Nephron progenitor cell (in vitro differentiated cells): Measurements from ENCODE around the gene STOM.

ENCODE experiments used
- DNase-seq: peaks from one replicate; pipeline ENCODE4 v3.0.0; 2021
- H3K27ac Mint-ChIP-seq: 2 replicates; pipeline ENCODE4 v1.8.0; 2021; ENCODE audit warnings: mild to moderate bottlenecking, moderate library complexity, mixed read lengths
- H3K27me3 Mint-ChIP-seq: 2 replicates; pipeline ENCODE4 v1.8.0; 2021; ENCODE audit warnings: mild to moderate bottlenecking, low read depth, mixed read lengths; ENCODE audit not compliant: poor library complexity
- H3K36me3 Mint-ChIP-seq: 2 replicates; pipeline ENCODE4 v1.8.0; 2021; ENCODE audit warnings: low read depth, mixed read lengths
- H3K4me1 Mint-ChIP-seq: 2 replicates; pipeline ENCODE4 v1.8.0; 2021; ENCODE audit warnings: mixed read lengths
- H3K4me3 Mint-ChIP-seq: 2 replicates; pipeline ENCODE4 v1.8.0; 2021; ENCODE audit warnings: mild to moderate bottlenecking, moderate library complexity, mixed read lengths
- H3K9me3 Mint-ChIP-seq: 2 replicates; pipeline ENCODE4 v1.8.0; 2021; ENCODE audit warnings: mild to moderate bottlenecking, moderate library complexity, mixed read lengths
- TF ChIP-seq, protein P1 (sequence below): fragments of 200-600 bp; sonication (generic); IDR thresholded peaks from 2 replicates; pipeline ENCODE4 v1.5.0; 2021; ENCODE audit warnings: antibody characterized with exemption

The STOM gene

DNA sequence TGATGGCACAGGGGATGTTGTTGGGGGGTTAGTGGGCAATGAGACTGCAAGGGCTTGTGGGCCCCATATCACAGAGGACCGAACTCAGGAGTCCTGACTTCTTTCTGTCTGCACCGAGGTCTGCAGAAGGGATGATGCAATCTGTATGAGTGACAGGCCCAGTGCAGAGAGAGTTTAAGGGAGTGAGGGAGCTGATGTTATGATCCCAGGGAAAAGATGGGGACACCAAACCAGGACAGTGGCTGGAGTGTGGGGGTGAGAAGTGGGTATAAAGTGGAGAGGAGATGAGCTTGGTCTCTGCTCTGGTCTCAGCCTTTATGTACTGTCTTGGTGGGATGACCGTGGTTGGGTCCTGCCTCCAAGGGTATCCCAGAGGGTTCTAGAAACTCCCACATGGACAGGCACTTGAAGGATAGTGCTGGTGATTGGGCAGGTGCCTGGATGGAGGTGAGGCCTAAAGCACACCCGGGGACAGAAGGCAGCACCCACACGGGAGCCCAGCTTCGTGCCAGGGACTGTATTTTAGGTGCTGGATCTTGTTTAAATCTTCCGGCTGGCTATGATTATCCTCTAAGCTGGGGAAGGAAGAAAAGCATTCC is 80.2 kb downstream of the STOM start:
- no peak for DNase-seq
- H3K36me3 Mint-ChIP-seq: no peaks in the 10 kb centered on the region
- no peak overlapping the region for H3K4me3 Mint-ChIP-seq
- H3K27me3 Mint-ChIP-seq: peaks cover 6% of the 10 kb centered on the region
- no peak overlapping the region for H3K27ac Mint-ChIP-seq
- peaks cover 57% of the 10 kb centered on the region for H3K4me1 Mint-ChIP-seq
- no peaks in the 10 kb centered on the region for H3K9me3 Mint-ChIP-seq
- TF ChIP-seq, protein P1, sequence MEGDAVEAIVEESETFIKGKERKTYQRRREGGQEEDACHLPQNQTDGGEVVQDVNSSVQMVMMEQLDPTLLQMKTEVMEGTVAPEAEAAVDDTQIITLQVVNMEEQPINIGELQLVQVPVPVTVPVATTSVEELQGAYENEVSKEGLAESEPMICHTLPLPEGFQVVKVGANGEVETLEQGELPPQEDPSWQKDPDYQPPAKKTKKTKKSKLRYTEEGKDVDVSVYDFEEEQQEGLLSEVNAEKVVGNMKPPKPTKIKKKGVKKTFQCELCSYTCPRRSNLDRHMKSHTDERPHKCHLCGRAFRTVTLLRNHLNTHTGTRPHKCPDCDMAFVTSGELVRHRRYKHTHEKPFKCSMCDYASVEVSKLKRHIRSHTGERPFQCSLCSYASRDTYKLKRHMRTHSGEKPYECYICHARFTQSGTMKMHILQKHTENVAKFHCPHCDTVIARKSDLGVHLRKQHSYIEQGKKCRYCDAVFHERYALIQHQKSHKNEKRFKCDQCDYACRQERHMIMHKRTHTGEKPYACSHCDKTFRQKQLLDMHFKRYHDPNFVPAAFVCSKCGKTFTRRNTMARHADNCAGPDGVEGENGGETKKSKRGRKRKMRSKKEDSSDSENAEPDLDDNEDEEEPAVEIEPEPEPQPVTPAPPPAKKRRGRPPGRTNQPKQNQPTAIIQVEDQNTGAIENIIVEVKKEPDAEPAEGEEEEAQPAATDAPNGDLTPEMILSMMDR: no peak

DNA sequence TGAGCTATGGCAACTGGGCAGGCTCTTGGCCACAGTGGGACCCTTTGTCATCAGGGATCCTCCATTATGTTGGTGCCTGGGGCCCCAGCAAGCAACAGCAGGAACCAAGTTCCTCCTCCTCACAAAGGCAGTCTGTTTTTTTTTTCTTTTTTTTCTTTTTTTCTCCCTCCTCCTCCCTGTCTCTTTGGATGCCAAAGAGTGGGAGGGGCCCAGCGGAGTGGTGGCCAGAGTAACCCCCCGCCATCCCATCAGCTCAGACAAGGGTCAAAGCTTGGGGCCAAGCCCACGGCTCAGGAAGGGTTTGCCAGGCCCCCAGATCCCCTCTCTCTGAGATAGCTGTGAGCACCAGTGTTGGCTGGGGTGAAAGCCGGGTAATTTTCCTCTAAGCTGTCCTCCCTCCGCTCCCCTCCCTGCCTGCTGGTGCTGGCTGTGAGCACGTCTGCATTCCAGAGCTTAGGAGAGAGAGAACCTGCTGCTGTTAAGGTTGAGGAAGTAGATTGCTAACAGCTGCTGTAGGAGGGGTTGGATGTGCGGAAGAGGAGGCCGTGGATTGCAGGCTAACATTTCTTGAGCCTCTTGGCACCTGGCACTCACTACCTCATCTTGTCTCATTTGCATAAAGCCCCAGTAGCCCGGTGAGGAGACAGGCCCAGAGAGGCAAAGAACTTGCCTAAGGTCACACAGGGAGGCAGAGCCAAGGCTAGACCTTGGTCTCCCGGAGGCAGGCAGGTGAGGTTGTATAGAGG is 80.9 kb downstream of the STOM start:
- Mint-ChIP-seq H3K9me3 (no peaks in the 10 kb centered on the region), H3K27ac (peak overlapping the region; percentile 62), H3K4me3 (peak overlapping the region; percentile 5), H3K36me3 (no peaks in the 10 kb centered on the region), H3K4me1 (peaks cover 60% of the 10 kb centered on the region), H3K27me3 (peaks cover 9% of the 10 kb centered on the region)
- DNase-seq: peak; percentile 46
- TF ChIP-seq, protein P1: no peak
